ENCODE results near the gene TBK1. TPM values are rescaled to one million over a fixed set of nuclear protein-coding genes. Genes with fewer than 3 reads are reported as not detected.

TBK1 gene
- total and polyA plus RNA-seq, 2 of the 4 experiments (the other 2 are of a cell fraction): 9.9 to 11.6 TPM

DNA sequence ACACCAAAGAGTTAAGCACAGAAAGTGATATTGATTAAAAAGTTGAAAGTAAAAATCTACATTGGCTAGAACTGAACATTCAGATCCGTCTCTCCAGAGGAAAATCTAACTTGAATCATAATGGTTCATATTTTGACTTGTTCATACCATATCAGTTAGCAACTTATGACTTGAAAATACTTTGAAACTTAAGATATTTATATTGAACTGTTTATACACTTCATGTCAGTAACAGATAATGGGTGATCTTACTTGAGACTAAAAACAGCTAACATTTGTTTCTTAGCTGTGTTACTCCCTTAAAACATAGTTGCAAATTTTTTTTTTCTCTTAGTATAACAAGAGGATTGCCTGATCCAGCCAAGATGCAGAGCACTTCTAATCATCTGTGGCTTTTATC lies 3.6 kb downstream of the TBK1 start (continued):
- no peak for TF ChIP-seq FOS (IDR thresholded peaks at IDR 0.05; ENCODE audit: low read depth, low read length)

- Histone ChIP-seq H3K4ac (ENCODE audit: low read depth, low read length) (no peak overlapping the region), H3K27ac (ENCODE audit: insufficient read depth, low read length) (peak overlapping the region; percentile 2; the same call in 1 of the 2 replicates), H3K4me2 (ENCODE audit: low read depth, low read length) (peak overlapping the region; percentile 19; the same call in 1 of the 2 replicates)
These were observed 4.2 kb downstream of the TBK1 start for GRCh38 chr12:64456119-64456518.

More at GRCh38 chr12:64456119-64456518, 4.2 kb downstream of the TBK1 start:
- Histone ChIP-seq H3K9ac (ENCODE audit: low read depth, low read length) (no peak overlapping the region), H4K91ac (ENCODE audit: insufficient read depth, low read depth, low read length) (no peak overlapping the region), H4K20me1 (ENCODE audit: insufficient read depth, low read length) (peaks cover 20% of the 10 kb centered on the region; the same call in 1 of the 2 replicates), H3K18ac (ENCODE audit: low read depth, low read length) (no peak overlapping the region), H3K27me3 (ENCODE audit: control insufficient read depth, insufficient read depth, low read length) (no peaks in the 10 kb centered on the region), H2AK9ac (replicated peaks; ENCODE audit: low read depth, low read length, poor library complexity) (no peak overlapping the region), H4K5ac (ENCODE audit: low read depth, low read length) (0 out of 2 replicates have a peak overlapping the region, but pooled peaks have one; percentile 24), H3K9me1 (ENCODE audit: insufficient read depth, low read length) (peaks cover 2% of the 10 kb centered on the region; the same call in 1 of the 2 replicates), H3K4me3 (ENCODE audit: insufficient read depth, low read depth, low read length) (no peak overlapping the region), H3K79me1 (ENCODE audit: low read depth in 1 of 2, low read length in 2 of 2) (peaks cover 25 to 41% of the 10 kb centered on the region in 2 experiments), H3K36me3 (ENCODE audit: control insufficient read depth, insufficient read depth, low read length) (peaks cover 13% of the 10 kb centered on the region), H2AK5ac (ENCODE audit: low read depth, low read length) (0 out of 2 replicates have a peak overlapping the region, but pooled peaks have one; percentile 11), H2BK5ac (ENCODE audit: low read depth, low read length, poor library complexity, severe bottlenecking) (no peak overlapping the region), H3K23ac (ENCODE audit: low read depth, low read length) (peak overlapping the region; percentile 67; the same call in 1 of the 2 replicates), H3K14ac (replicated peaks; ENCODE audit: low read depth, low read length) (no peak overlapping the region), H3K4me1 (ENCODE audit: control insufficient read depth, insufficient read depth, low read length) (peaks cover 18% of the 10 kb centered on the region), H2BK20ac (ENCODE audit: low read depth, low read length) (no peak overlapping the region), H2AFZ (replicated peaks; ENCODE audit: low read length, poor library complexity) (no peak overlapping the region), H4K8ac (ENCODE audit: low read depth in 2 of 2, low read length in 2 of 2) (no peak overlapping the region; a peak in 2 of 4 replicates), H2BK15ac (ENCODE audit: low read depth, low read length) (no peak overlapping the region), H3K56ac (ENCODE audit: extremely low read depth, insufficient read depth, low read length) (no peak overlapping the region), H2BK120ac (ENCODE audit: low read depth, low read length) (no peak overlapping the region), H3K9me3 (ENCODE audit: control insufficient read depth, insufficient read depth, low read length) (no peaks in the 10 kb centered on the region)
- in situ Hi-C loops (cut with MboI; ENCODE audit: low sequenced_read_pairs) (no loop called here), intact Hi-C loops (cut with micrococcal nuclease) (no loop called here), dilution Hi-C loops (cut with HindIII; ENCODE audit: low sequenced_read_pairs, unreplicated experiment) (no loop called here)
- ATAC-seq (ENCODE audit: low read depth): no peak
- DNase-seq: no peak
- no peak for TF ChIP-seq SMC3 (IDR thresholded peaks at IDR 0.05; ENCODE audit: low read depth, low read length)
- CTCF ChIA-PET: interaction anchor here (1.2 kb wide), 1 partner anchor 242 kb away, joined by 3 read pairs; no protein-coding TSS in a partner anchor
- no TSS peak for BruUV-seq (replicated peaks)
- POLR2A ChIA-PET (ENCODE audit: unreplicated experiment): interaction anchor here (0.6 kb wide), 1 partner anchor 12 kb away, joined by 3 read pairs; no protein-coding TSS in a partner anchor

All from IMR-90 (cell line).